Suprapubic skin (tissue), 4 donors: ENCODE measurements around the gene UBE2E2.

Experiments
- CTCF ChIP-seq, 2 donors: fragments of 200-600 bp in 1 of 2; fragments of 450-650 bp in 1 of 2; sonication (generic) in 1 of 2; IDR thresholded peaks; one replicate each; pipeline ENCODE4 v1.5.1; 2016 to 2019; ENCODE audit warnings: antibody characterized with exemption in 2 of 2, mild to moderate bottlenecking in 1 of 2, moderate library complexity in 1 of 2
- EP300 ChIP-seq: sonication (generic); formaldehyde crosslinking; IDR thresholded peaks from one replicate; pipeline ENCODE4 v1.6.1; 2017; ENCODE audit warnings: antibody characterized with exemption
- POLR2A ChIP-seq, 2 donors: fragments of 450-650 bp; IDR thresholded peaks; one replicate each; pipeline ENCODE4 v1.6.1; 2017; ENCODE audit warnings: antibody characterized with exemption in 2 of 2, mild to moderate bottlenecking in 2 of 2, moderate library complexity in 2 of 2
- POLR2AphosphoS5 ChIP-seq, 3 donors: sonication (generic); formaldehyde crosslinking; IDR thresholded peaks; one replicate each; pipeline ENCODE4 v1.6.1; 2017; ENCODE audit warnings: antibody characterized with exemption in 3 of 3

GRCh38 chr3:23161308-23161707, 41.8 kb upstream of the UBE2E2 start:
- no peak for TF ChIP-seq POLR2A (IDR thresholded peaks at IDR 0.05)
- no peak for TF ChIP-seq CTCF (IDR thresholded peaks at IDR 0.05)
- TF ChIP-seq POLR2AphosphoS5 (IDR thresholded peaks at IDR 0.05): no peak
- TF ChIP-seq EP300: no peak
